Measurements from ENCODE around the gene TMIGD1.
"Not testable (repeated sequence)": the region's sequence is repeated elsewhere in the genome, so short reads cannot be mapped to it uniquely, and the experiment has no call there.

Gene TMIGD1

GRCh38 chr17:30352240-30352814 lies 18.5 kb upstream of the TMIGD1 start:
- Histone ChIP-seq H3K27me3 (ENCODE audit: insufficient read depth, poor library complexity, severe bottlenecking) (no peaks in the 10 kb centered on the region), H3K27ac (ENCODE audit: poor library complexity, severe bottlenecking) (no peak overlapping the region), H3K4me3 (ENCODE audit: severe bottlenecking) (no peak overlapping the region), H3K4me1 (ENCODE audit: insufficient read depth, poor library complexity, severe bottlenecking) (no peaks in the 10 kb centered on the region), H3K9me3 (ENCODE audit: severe bottlenecking) (no peaks in the 10 kb centered on the region), H3K36me3 (ENCODE audit: low read depth) (no peaks in the 10 kb centered on the region)
- TF ChIP-seq CTCF (IDR thresholded peaks at IDR 0.05; ENCODE audit: poor library complexity, severe bottlenecking): no peak
- DNase-seq (ENCODE audit: low spot score) (no peak), ATAC-seq (ENCODE audit: low read depth) (no peak)

GRCh38 chr17:30351735-30352134 lies 17.9 kb upstream of the TMIGD1 start:
- Histone ChIP-seq H3K27ac (ENCODE audit: poor library complexity, severe bottlenecking) (no peak overlapping the region), H3K4me3 (ENCODE audit: severe bottlenecking) (no peak overlapping the region), H3K9me3 (ENCODE audit: severe bottlenecking) (no peaks in the 10 kb centered on the region), H3K27me3 (ENCODE audit: insufficient read depth, poor library complexity, severe bottlenecking) (no peaks in the 10 kb centered on the region), H3K36me3 (ENCODE audit: low read depth) (no peaks in the 10 kb centered on the region), H3K4me1 (ENCODE audit: insufficient read depth, poor library complexity, severe bottlenecking) (no peaks in the 10 kb centered on the region)
- ATAC-seq (ENCODE audit: low read depth) (no peak), DNase-seq (ENCODE audit: low spot score) (no peak)
- no peak for TF ChIP-seq CTCF (IDR thresholded peaks at IDR 0.05; ENCODE audit: poor library complexity, severe bottlenecking)

- not testable (repeated sequence) for H3K27ac ChIP-seq (ENCODE audit: poor library complexity, severe bottlenecking); DNase-seq (ENCODE audit: low spot score); ATAC-seq (ENCODE audit: low read depth); H3K4me3 ChIP-seq (ENCODE audit: severe bottlenecking); H3K4me1 ChIP-seq (ENCODE audit: insufficient read depth, poor library complexity, severe bottlenecking); H3K27me3 ChIP-seq (ENCODE audit: insufficient read depth, poor library complexity, severe bottlenecking); H3K36me3 ChIP-seq (ENCODE audit: low read depth); H3K9me3 ChIP-seq (ENCODE audit: severe bottlenecking)
Measured at GRCh38 chr17:30351263-30351662, 17.4 kb upstream of the TMIGD1 start.

GRCh38 chr17:30349252-30349651 lies 15.4 kb upstream of the TMIGD1 start:
- Histone ChIP-seq H3K27ac (ENCODE audit: poor library complexity, severe bottlenecking) (no peak overlapping the region), H3K4me3 (ENCODE audit: severe bottlenecking) (no peak overlapping the region), H3K27me3 (ENCODE audit: insufficient read depth, poor library complexity, severe bottlenecking) (no peaks in the 10 kb centered on the region), H3K4me1 (ENCODE audit: insufficient read depth, poor library complexity, severe bottlenecking) (peaks cover 18% of the 10 kb centered on the region), H3K36me3 (ENCODE audit: low read depth) (no peaks in the 10 kb centered on the region), H3K9me3 (ENCODE audit: severe bottlenecking) (no peaks in the 10 kb centered on the region)
- no peak for ATAC-seq (ENCODE audit: low read depth)
- TF ChIP-seq CTCF (IDR thresholded peaks at IDR 0.05; ENCODE audit: poor library complexity, severe bottlenecking): no peak
- DNase-seq (ENCODE audit: low spot score): no peak

- TF ChIP-seq CTCF (IDR thresholded peaks at IDR 0.05; ENCODE audit: poor library complexity, severe bottlenecking): no peak
- Histone ChIP-seq H3K27me3 (ENCODE audit: insufficient read depth, poor library complexity, severe bottlenecking) (no peaks in the 10 kb centered on the region), H3K27ac (ENCODE audit: poor library complexity, severe bottlenecking) (no peak overlapping the region), H3K9me3 (ENCODE audit: severe bottlenecking) (no peaks in the 10 kb centered on the region), H3K4me3 (ENCODE audit: severe bottlenecking) (no peak overlapping the region), H3K36me3 (ENCODE audit: low read depth) (no peaks in the 10 kb centered on the region), H3K4me1 (ENCODE audit: insufficient read depth, poor library complexity, severe bottlenecking) (peaks cover 20% of the 10 kb centered on the region)
- ATAC-seq (ENCODE audit: low read depth): no peak
- DNase-seq (ENCODE audit: low spot score): no peak
Measured at GRCh38 chr17:30347488-30347887, 13.6 kb upstream of the TMIGD1 start.

All from RWPE2 (cell line).